WTC11 (cell line): ENCODE measurements around the gene TEX9. TPM values are rescaled to one million over a fixed set of nuclear protein-coding genes. Genes with fewer than 3 reads are reported as not detected.

Source experiments
- total RNA-seq: library from RNA; stranded (reverse); gene quantifications from 3 replicates; pipeline ENCODE4 v1.2.3, GENCODE V29; 2021

The TEX9 gene
- total RNA-seq, 1 experiment from 2014 or later: 12.2 TPM

Other genes with a start within 250 kb of the TEX9 start
- gene RFX7, start 121.5 kb upstream of the TEX9 start, total RNA-seq: 36.0 to 38.0 TPM (median 36.0 TPM) in 3 replicates
- gene MNS1, start 99.7 kb downstream of the TEX9 start, total RNA-seq: 4.2 to 5.5 TPM (median 4.4 TPM) in 3 replicates